GM21825 (cell line): ENCODE data around the gene ADARB2.

Experiments used
- ATAC-seq: cut with Tn5 transposase; IDR thresholded peaks from one replicate; pipeline ENCODE4 v1.9.1; 2021; ENCODE audit warnings: mild to moderate bottlenecking, moderate library complexity; ENCODE audit not compliant: unreplicated experiment

Gene ADARB2

DNA sequence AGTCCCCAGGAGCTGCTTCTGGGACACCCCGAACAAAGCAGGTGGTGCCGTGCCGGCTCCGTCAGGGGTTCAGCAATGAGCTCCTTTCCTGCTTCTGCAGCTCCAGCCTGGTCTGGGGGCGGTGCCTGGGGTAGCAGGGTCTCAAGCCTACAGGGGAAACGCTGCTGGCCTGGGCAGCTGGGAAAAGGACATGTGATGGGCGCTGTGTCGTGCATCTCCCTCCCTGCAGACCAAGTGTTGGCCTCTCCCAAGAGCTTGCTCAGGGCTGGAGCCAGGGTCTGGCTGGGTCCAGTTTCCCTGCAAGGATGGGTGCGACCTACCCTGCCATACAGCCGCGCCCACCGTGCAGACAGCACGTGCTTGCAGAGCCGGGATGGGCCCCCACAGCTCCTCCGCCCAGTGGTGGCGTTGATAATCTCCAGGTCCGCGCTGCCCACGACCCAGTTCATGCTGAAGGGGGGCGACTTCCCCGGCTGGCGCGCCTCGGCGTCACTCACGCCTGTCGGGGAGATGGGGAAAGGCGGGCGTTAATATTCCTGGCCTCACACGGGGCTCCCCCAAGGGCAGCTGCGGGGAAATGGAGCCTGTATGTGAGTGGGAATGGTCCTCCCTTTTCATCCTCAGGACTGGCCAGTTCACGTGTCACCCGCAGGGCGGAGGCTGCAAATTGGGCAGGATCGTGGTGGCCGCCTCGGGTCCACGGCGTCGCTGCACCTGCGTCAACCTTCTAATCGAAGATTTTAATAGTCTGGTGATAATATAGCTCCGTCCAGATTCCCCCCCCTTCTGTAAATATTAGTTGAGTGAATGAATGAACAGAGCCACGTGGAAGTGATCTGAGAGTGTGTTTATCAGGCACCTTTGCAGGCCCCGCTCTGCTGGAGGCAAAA is 552.5 kb downstream of the ADARB2 start:
- no peak for ATAC-seq

DNA sequence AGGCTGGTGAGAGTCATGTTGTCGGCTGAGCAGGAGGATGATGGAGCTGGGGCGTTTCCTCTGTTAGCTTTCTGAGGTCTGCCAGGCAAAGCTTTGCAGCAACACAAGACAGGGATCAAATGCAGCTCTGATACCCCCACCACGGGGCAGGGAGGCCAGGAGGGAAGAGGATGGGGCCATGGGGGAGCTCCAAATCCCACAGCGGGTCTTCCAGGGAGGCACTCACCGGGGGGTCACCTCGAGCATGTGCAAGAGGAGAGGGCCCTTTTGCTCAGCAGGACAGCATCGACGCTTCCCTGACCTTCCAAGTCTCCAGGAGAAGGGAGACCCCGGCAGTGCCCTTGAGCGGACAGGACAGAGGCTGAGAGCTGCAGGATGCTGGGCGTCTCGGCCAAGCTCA is 553.6 kb downstream of the ADARB2 start:
- ATAC-seq, result no peak

DNA sequence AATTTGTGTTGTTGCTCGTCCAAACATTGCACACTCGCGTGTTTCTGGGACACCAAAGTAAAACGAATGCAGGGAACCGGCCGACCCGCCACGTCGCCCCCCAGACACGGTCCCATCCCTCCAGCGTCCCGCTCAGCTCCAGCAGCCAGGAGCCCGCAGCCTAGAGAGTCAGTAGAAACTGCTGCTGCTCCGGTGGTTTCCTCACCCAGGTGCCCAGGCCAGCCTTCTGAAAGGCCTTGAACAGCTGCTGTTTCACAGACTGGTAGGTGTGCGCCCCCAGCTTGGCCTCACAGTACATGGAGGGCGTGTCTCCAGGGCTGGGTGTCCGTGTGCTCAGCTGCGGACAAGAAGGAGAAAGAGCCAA is 554.3 kb downstream of the ADARB2 start:
- ATAC-seq, result no peak

DNA sequence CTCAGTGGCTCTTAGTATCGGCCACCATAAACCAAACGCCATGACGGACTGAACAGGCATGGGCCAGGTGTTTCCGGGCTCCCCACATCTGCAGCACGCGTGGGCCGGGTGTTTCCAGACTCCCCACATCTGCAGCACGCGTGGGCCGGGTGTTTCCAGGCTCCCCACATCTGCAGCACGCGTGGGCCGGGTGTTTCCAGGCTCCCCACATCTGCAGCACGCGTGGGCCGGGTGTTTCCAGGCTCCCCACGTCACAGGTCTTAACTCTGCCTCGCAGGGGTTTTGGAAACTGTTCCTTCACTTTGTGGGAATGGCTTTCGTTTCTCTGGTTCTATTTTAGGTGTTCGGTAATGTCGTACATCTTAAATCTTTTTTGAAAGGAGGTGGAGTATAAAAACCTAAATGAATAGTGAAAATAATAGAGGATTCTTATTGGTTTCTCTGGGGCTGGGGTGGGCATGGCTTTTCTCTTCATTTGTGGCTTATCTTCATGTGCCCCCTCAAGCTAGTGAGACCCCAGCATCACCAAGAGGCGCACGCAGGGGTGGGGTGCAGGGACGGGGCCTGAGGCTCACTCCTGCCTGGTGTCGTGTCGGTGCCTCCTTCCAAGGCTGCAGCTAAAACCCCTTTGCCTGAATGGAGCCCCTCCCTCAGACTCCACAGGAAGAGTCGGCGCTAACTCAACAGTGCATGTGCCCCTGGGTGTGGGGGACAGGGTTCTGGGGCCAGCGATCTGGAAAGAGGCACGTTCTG is 554.9 kb downstream of the ADARB2 start:
- no peak for ATAC-seq

DNA sequence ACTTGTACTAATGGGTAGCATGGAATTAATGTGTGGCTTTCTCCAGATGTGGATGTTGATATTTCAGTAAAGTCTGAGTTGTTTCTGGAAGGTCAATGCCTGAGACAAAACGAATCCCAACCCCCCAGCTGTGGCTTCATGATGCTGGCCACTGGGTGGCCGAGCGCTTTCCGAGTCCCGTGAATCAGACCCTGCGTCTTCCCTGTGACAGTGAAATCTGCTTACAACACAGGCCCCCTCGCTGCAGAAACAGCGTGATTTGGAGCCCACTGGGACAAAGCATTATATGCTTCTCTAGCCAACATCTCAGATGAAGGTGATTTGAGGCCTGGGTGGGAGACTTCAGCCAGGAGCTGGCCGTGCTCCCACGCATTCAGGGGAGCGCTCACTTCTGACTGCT is 556.5 kb downstream of the ADARB2 start:
- no peak for ATAC-seq

DNA sequence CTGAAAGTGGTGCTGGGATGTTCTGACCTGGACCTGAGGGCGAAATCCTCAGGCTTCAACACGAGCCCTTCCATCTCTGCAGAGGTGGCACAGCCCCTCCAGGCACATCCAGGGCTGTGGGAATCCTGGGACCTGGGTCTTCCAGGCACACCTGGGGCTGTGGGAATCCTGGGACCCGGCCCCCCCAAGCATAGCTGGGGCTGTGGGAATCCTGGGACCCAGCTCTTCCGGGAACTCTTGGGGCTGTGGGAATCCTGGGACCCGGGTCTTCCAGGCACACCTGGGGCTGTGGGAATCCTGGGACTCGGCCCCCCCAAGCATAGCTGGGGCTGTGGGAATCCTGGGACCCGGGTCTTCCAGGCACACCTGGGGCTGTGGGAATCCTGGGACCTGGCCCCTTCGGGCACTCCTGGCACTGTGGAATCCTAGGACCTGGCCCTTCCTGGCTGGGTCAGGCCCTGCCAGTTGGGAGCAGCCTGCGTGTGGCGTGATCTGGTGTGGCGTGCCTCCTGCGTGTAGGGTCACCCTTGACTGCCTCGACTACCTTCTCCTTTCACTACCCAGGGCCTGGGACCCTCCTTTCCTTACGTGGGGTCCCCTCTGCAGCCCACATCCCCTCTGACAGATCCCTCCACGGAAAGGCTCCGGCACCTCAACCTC is 557.1 kb downstream of the ADARB2 start:
- ATAC-seq, result no peak

DNA sequence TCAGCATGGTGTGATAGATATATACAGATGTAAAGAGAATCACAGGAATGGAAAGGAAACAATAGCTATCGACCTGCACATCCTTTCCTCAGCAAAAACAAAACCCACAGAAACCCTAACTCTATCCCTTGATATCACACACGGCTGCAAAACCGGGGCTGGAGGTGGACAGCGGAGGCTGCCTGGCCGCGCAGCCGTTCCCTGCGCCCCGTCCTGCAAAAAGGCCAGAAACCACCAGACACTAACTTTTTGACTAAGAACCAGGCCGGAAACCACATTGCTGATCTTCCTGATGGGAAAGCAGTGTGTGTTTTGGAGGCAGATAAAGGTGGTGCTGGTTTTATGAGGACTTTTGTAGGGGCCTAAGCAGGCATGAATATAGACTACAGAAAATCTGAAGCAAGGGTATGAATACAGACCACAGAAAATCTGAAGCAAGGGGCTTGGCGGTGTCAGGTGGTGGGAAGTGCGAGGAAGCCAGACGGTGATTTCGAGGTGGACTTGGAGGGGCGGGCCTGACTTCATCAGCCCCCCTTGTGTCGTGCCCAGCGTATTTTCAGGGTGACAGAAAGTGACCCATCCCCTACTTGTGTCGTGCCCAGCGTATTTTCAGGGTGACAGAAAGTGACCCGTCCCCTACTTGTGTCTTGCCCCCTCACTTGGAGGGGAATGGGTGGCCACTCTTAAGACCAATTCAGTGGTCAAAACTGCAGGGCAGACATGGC is 557.8 kb downstream of the ADARB2 start:
- ATAC-seq, result no peak

DNA sequence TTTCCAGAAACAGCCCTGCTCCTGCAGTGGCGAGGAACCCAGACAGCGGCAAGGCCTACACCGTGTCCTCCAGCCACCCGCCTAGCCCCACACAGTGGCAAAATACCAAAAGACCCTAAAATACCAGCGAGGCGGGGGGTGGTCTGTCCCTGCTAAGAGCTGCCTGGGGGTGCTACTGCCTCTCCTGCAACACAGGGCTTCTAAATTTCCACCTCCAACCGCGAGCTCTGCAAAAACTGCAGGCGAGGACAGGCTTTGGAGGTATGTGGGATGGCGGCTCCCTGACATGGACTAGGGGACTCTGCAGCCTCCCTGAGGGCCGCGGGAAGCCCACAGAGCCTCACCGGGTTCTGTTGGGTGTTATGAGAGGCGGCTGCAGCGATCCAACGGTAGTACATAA is 558.8 kb downstream of the ADARB2 start:
- ATAC-seq, result no peak

DNA sequence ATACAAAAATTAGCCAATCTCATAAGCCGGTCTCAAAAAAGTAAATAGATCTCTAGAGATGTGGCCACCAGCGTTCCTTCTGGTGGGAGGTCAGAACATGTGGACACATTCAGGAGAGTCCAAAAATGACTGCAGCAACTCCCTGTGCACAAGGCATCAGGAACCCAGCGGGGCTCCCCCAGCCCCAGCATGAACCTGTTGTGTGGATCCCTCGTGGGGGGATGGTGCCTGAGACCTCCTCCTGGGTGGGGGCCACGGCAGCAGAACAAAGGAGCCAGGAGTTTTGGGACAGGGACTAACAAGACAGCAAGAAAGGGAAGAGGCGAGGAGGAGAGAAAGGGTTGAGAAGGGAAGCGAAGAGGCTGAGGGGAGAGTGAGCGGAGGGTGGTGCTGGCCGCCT is 559.4 kb downstream of the ADARB2 start:
- no peak for ATAC-seq

DNA sequence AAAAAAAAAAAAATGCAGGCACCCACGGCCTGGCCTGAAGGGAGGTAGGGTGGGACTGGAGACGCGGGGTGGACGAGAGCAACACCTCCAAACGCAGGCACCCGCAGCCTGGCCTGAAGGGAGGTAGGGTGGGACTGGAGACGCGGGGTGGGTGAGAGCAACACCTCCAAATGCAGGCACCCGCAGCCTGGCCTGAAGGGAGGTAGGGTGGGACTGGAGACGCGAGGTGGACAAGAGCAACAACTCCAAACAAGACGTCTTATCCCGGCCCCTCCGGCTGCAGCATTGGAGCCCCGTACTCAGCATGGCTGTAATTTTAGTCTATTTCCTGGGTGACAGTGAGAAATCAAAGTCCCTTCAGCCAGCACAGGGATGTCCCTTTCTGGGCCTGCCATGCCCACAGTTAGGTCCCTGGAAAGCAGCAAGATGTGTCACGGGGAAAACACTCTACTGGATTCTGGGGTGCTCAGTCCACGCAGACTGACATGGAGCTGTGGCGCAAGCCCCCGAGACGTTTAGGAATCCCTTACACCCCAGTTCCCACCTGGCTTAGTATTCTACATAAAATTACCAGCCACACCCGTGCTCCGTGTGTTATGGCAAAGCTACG is 561.3 kb downstream of the ADARB2 start:
- ATAC-seq, result no peak

DNA sequence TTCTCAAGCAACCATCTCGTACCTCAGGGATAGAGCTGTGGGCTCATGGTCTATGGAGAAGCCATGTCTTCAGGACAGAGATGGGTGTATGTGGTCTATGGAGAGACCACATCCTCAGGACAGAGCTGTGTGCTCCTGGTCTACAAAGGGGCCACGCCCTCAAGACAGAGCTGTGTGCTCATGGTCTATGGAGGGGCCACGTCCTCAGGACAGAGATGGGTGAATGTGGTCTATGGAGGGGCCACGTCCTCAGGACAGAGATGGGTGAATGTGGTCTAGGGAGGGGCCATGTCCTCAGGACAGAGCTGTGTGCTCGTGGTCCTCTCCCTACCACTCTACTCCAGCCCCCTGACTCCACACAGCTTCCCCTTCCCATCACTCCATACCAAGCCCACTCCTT is 563.3 kb downstream of the ADARB2 start:
- ATAC-seq, result no peak

DNA sequence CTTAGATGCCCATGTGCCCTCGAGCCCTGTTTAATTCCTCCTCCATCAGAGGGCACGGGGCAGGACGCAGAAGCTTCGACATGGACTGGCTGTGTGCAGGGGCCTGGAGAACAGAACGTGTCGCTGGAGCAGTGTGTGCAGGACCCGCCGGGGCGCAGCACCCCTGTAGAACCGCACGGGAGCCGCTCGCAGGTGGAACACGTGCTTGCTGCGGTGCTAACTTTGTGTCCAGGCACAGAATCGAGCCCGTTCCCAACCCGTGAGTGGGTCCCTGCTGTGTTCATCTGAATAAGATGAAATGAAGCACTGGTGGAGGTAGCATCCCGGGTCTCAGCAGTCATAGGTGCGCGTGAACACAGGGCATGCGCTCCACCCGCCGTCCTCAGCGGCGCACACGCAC is 564.2 kb downstream of the ADARB2 start:
- ATAC-seq, result no peak

DNA sequence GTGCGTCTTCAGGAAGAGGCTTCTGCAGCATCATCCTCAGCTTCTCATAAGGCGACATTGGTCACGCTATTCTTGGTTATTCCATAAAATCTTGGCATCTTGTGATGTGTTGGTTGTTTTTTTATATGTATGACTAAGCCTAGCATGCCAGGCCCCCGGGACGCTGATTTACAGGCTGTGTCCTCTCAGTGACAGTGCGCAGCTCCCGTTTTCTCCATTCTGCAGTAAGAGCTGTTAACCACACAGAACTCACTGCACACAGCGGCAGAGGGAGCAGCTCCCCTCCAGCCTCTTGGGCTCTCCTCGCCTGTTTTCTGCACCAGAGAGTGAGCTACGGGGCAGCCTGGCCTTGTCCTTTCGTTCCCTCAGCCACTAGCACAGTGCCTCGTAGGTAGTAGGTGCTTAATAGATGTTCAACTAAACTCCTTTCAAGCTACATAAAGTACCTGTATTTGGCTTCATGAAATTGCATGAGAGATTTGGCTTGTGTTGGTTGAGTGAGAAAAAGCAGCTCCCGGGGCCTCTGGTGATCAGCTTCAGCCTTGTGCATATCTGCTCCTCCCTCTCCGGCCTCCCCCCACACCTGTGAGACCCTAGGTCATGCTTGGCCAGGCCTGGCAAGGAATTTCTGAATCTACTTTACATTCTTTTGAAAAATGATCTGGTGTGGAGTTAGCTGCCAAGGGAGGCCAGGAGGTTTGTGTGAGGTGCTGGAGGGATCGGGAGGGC is 564.9 kb downstream of the ADARB2 start:
- no peak for ATAC-seq

DNA sequence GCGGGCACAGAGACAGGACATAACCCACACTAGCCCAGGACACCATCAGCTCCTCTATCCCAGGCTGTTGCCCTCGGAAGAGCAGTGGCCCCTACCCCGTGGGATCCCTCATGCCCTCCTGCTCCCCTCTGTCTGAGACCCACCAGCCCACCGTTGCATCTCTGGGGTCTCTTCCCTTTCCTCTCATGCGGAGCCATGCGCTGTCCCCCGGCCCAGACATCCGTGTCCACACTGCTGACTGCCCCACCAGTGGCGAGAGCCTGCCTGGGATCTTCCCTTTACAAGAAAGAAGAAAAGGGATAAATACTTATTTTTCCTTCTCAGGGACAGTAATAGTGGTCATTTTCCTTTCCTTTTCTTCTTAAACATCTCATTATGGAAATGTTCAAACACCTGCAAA is 565.7 kb downstream of the ADARB2 start:
- no peak for ATAC-seq

DNA sequence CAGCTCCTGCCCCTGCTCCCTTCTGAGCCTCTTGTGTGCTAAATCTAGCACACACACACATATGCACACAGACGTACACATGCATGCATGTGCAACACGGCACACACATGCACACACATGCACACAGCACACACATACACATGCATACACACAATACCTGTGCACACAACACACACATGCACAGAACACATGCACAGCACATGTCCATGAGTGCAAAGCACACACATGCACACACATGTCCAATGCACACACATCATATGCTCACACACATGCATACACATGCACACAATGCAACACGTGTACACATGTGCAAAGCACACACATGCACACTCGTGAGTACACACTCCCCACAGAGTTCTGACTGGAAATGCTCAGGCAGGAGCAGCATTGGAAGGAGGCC is 566.1 kb downstream of the ADARB2 start:
- no peak for ATAC-seq

DNA sequence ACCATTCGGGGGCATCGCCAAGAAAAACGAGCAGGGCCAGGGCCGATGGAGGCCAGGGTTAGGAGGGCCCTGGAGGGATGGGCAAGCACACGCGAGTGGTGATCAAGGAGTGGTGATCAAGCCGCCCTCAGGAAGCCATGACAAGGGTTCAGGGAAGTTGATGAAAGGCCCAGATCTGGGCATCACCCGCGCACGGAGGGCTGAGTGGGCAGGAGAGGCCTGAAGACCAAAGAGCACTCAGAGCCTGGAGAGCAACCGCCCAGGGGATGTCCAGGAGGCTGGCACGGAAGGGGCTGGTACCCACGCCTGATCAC is 566.5 kb downstream of the ADARB2 start:
- ATAC-seq, result no peak

DNA sequence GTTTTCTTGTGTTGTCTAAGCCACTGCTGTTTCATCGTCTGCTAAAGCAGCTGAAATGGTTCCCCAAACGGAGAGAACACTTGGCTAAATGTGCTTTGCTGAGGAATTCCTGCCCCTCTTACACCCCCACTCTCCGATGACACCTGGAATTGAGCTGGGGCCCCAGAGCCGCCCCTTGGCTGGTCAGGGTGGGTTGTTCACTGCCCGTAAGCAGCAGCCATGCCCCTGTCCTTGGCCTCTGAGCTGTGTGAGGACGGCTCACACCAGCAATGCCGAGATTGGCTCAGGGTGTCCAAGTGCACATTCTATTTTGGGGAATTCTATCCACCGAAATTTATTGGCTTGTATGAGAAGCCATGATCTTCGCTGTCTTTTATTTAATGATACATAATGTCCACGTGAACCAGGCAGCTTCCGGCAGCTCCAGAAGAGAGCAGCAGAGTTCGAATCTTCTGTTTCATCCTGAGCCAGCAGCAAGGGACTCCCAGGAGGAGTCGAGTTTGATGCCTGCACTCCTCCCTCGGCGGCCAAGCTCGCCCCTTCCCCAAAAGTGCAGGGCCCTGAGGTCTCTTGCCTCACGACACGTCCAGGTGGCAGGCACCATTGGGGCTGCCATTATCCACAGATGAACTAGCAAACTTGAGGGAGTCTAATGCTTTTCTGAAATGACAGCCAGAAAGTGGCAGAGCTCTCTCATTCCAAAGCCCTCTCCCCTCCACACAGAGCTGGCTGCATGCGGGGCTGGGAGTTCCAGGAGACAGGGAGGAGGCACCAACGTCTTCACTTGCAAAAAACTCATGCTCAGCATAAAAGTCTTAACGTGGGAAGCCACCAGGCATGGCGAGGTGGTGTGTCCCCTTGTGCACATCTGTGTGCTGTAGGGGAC is 567.1 kb downstream of the ADARB2 start:
- no peak for ATAC-seq

DNA sequence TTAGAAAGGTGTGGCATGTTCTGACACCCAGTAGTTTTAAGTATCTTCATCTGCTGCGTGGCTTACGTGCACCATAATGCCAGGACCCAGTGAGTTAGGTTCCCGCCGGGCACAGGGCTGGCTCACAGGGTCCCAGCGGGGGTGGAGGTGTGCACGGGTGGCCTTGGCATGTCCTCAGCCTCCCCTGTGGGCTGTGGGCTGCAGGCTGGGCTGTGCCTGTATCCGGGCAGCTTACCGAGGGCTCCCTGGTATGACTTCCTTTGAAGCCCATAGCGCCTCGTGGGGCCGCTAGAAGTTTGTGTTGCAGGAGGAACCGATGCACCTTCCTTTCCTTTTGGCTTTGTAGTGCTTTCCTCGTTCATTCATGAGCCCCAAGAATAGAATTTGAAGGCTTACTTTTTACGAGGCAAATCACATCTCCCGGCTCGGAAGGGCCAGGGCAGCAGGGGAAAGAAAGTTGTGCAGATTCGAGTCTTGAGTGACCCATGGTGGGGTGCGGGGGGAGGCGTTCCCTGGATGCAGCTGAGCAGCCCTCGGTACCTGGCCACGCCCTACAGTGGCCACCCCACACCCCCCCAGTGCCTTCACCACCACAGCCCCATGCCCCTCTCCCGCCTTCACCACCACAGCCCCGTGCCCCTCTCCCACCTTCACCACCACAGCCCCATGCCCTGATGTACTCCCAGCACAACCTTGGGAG is 568.0 kb downstream of the ADARB2 start:
- ATAC-seq, result no peak

DNA sequence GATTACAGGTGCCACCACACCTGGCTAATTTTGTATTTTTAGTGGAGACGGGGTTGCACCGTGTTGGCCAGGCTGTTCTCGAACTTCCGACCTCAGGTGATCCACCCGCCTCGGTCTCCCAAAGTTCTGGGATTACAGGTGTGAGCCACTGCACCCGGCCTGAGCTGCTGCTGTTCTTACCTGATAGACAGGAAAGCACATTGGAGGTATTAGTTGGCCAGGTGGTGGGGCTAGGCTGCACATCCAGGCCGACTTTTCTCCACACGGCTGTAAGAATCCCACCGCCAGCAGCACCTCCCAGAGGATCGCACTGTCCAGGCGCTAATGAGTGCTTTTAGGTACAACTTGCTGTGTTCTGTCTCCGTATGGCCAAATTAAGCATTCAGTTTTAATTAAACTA is 568.6 kb downstream of the ADARB2 start:
- ATAC-seq, result no peak
